ENCODE data around the gene PRDM2. TPM values are rescaled to one million over a fixed set of nuclear protein-coding genes. Genes with fewer than 3 reads are reported as not detected.

Gene PRDM2
- polyA plus RNA-seq, 1 of the 3 experiments (the other 2 are of a cell fraction), result 7.2 TPM

DNA sequence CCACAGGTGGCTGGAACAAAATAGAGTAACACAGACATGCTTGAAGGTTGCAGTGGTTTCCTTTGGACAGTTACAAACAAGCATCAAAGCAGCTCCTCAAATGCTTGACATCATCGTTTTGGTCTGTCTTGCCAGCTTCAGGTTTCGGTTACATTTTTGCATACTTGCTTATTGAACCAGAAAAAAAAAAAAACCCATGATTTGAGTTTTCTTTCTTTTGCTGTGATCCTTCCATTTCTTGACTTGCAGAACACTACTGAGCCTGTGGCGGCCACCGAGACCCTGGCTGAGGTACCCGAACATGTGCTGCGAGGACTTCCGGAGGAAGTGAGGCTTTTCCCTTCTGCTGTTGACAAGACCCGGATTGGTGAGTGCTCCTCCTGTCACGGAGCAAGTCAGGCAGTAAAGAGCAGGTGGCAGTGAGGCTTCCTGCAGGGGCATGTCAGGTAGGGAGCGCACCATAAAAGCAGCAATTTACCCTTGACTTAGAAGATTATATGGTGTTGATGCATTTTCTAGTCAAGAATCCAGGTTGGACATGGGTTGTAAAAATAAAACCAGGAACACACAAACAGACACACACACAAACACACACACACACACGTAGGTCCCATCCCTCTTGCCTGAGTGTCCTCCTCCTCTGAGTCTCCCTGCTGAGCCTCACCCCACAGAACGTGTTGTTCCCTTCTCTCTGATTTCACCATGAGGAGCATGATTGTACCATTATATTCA, 30.9 kb downstream of the PRDM2 start:
- no peaks in the 10 kb centered on the region for H3K9me2 ChIP-seq
- 94% methylated on average over 12 of the region's 12 CpGs for WGBS (ENCODE audit: low lambda C conversion rate)
- H3K4me1 ChIP-seq (ENCODE audit: control insufficient read depth in 1 of 2, insufficient read depth in 2 of 2, low read depth in 1 of 2, low read length in 1 of 2), result no peaks in the 10 kb centered on the region; a peak in 1 of 4 replicates
- no peaks in the 10 kb centered on the region; the same call in 1 of the 2 replicates for H3K9me3 ChIP-seq
- no peaks in the 10 kb centered on the region for H3F3A ChIP-seq (replicated peaks; ENCODE audit: insufficient read depth)
- H3K9ac ChIP-seq, result no peak overlapping the region
- no peak overlapping the region for H2AFZ ChIP-seq (ENCODE audit: low read depth)
- TF ChIP-seq MEF2A (IDR thresholded peaks at IDR 0.05; ENCODE audit: borderline replicate concordance, low read depth) (no peak), YY1 (IDR thresholded peaks at IDR 0.05; ENCODE audit: low read depth) (no peak), EP300 (IDR thresholded peaks at IDR 0.05; ENCODE audit: borderline replicate concordance in 1 of 2, low read depth in 1 of 2, low read length in 1 of 2) (no peak), USF1 (IDR thresholded peaks at IDR 0.05; ENCODE audit: borderline replicate concordance, low read depth) (no peak), RFX5 (IDR thresholded peaks at IDR 0.05; ENCODE audit: low read length) (no peak)
- TF ChIP-seq, protein P1, sequence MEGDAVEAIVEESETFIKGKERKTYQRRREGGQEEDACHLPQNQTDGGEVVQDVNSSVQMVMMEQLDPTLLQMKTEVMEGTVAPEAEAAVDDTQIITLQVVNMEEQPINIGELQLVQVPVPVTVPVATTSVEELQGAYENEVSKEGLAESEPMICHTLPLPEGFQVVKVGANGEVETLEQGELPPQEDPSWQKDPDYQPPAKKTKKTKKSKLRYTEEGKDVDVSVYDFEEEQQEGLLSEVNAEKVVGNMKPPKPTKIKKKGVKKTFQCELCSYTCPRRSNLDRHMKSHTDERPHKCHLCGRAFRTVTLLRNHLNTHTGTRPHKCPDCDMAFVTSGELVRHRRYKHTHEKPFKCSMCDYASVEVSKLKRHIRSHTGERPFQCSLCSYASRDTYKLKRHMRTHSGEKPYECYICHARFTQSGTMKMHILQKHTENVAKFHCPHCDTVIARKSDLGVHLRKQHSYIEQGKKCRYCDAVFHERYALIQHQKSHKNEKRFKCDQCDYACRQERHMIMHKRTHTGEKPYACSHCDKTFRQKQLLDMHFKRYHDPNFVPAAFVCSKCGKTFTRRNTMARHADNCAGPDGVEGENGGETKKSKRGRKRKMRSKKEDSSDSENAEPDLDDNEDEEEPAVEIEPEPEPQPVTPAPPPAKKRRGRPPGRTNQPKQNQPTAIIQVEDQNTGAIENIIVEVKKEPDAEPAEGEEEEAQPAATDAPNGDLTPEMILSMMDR (IDR thresholded peaks at IDR 0.05), result no peak
- H3K4me3 ChIP-seq (ENCODE audit: low read depth in 2 of 2, low read length in 1 of 2), result no peak overlapping the region
- no peaks in the 10 kb centered on the region for H3K27me3 ChIP-seq (ENCODE audit: insufficient read depth)
- peaks cover 0 to 4% of the 10 kb centered on the region in 2 experiments for H3K36me3 ChIP-seq (replicated peaks in 1 of 2; ENCODE audit: control insufficient read depth in 1 of 2, insufficient read depth in 2 of 2, low read length in 1 of 2)
- H3K27ac ChIP-seq (ENCODE audit: low read depth in 2 of 2, low read length in 1 of 2), result no peak overlapping the region
- POLR2A ChIA-PET, result no interaction called here
- CTCF ChIA-PET, result no interaction called here
- no peaks in the 10 kb centered on the region for H4K20me1 ChIP-seq (ENCODE audit: insufficient read depth)
- H3K79me2 ChIP-seq (ENCODE audit: insufficient read depth), result no peaks in the 10 kb centered on the region; the same call in 1 of the 2 replicates
- no peak overlapping the region for H3K4me2 ChIP-seq
- DNase-seq, result no peak

DNA sequence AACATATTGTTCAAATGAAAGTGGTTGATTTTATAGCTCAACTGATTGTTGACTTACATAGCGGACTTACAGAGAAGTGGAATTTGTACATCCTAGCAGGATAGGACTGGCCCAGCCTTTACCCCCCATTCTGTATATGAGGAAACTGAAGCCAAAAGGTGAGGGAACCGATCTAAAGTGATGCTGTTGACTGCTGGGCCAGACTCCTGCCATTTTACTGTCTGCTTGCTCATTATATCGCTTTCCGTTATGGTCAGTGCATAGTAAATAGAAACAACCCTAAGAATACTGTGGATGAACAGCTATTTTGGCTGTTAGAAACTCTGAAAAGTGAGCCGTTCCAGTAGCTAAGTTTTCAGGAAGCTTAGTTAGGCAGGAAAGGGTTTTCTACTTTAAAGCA, 31.9 kb downstream of the PRDM2 start:
- H3F3A ChIP-seq (replicated peaks; ENCODE audit: insufficient read depth), result no peaks in the 10 kb centered on the region
- no peaks in the 10 kb centered on the region for H3K27me3 ChIP-seq (ENCODE audit: insufficient read depth)
- H3K4me2 ChIP-seq, result no peak overlapping the region
- no peak for TF ChIP-seq EZH2phosphoT487 (IDR thresholded peaks at IDR 0.05; ENCODE audit: borderline replicate concordance, low read depth)
- TF ChIP-seq TEAD4 (IDR thresholded peaks at IDR 0.05; ENCODE audit: borderline replicate concordance, insufficient read depth), result no peak
- TF ChIP-seq, protein P1 (IDR thresholded peaks at IDR 0.05), result no peak
- no peak for TF ChIP-seq MEF2A (IDR thresholded peaks at IDR 0.05; ENCODE audit: borderline replicate concordance, low read depth)
- TF ChIP-seq RXRA (IDR thresholded peaks at IDR 0.05; ENCODE audit: borderline replicate concordance, low read depth), result no peak
- TF ChIP-seq ELF1 (IDR thresholded peaks at IDR 0.05), result no peak
- TF ChIP-seq, protein P2, sequence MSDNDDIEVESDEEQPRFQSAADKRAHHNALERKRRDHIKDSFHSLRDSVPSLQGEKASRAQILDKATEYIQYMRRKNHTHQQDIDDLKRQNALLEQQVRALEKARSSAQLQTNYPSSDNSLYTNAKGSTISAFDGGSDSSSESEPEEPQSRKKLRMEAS (IDR thresholded peaks at IDR 0.05; ENCODE audit: low read depth), result no peak
- no peak for TF ChIP-seq FOXM1 (IDR thresholded peaks at IDR 0.05; ENCODE audit: low read depth)
- no peak for TF ChIP-seq GABPA (IDR thresholded peaks at IDR 0.05; ENCODE audit: low read depth)
- TF ChIP-seq SIN3A (IDR thresholded peaks at IDR 0.05; ENCODE audit: borderline replicate concordance, low read depth, low read length), result no peak
- TF ChIP-seq REST (IDR thresholded peaks at IDR 0.05; ENCODE audit: low read depth, low read length), result no peak
- no peak for TF ChIP-seq JUND (IDR thresholded peaks at IDR 0.05)
- TF ChIP-seq EP300 (IDR thresholded peaks at IDR 0.05; ENCODE audit: borderline replicate concordance in 1 of 2, low read depth in 1 of 2, low read length in 1 of 2), result no peak
- no peak for TF ChIP-seq MXI1 (IDR thresholded peaks at IDR 0.05; ENCODE audit: low read depth, low read length)
- no peak for TF ChIP-seq GATA2 (CRISPR knock-in tag; IDR thresholded peaks at IDR 0.05)
- no peaks in the 10 kb centered on the region; the same call in 1 of the 2 replicates for H3K79me2 ChIP-seq (ENCODE audit: insufficient read depth)
- H3K4me3 ChIP-seq (ENCODE audit: low read depth in 2 of 2, low read length in 1 of 2), result no peak overlapping the region
- POLR2A ChIA-PET, result no interaction called here
- no peak overlapping the region for H3K9ac ChIP-seq
- no peak overlapping the region for H2AFZ ChIP-seq (ENCODE audit: low read depth)
- H3K27ac ChIP-seq (ENCODE audit: low read depth in 2 of 2, low read length in 1 of 2), result no peak overlapping the region
- peaks cover 0 to 4% of the 10 kb centered on the region in 2 experiments for H3K36me3 ChIP-seq (replicated peaks in 1 of 2; ENCODE audit: control insufficient read depth in 1 of 2, insufficient read depth in 2 of 2, low read length in 1 of 2)
- CTCF ChIA-PET, result no interaction called here
- no peaks in the 10 kb centered on the region; a peak in 1 of 4 replicates for H3K4me1 ChIP-seq (ENCODE audit: control insufficient read depth in 1 of 2, insufficient read depth in 2 of 2, low read depth in 1 of 2, low read length in 1 of 2)
- DNase-seq, result no peak
- 87% methylated on average over 5 of the region's 5 CpGs for WGBS (ENCODE audit: low lambda C conversion rate)
- no peaks in the 10 kb centered on the region for H3K9me2 ChIP-seq
- no peaks in the 10 kb centered on the region for H4K20me1 ChIP-seq (ENCODE audit: insufficient read depth)
- no peaks in the 10 kb centered on the region; the same call in 1 of the 2 replicates for H3K9me3 ChIP-seq
